Activated T-cell treated with anti-CD3 and anti-CD28 coated beads, Interleukin-2, amount 50 U/mL, for 24 hours (primary cell): ENCODE measurements around the gene ZNF691.
"Not testable (repeated sequence)": the region's sequence is repeated elsewhere in the genome, so short reads cannot be mapped to it uniquely, and the experiment has no call there.

ENCODE experiments used
- DNase-seq: peaks from one replicate; pipeline ENCODE4 v3.0.0-alpha.2; 2020
- H3K27ac Mint-ChIP-seq: 2 replicates; pipeline ENCODE4 v1.8.0; 2020; ENCODE audit warnings: mild to moderate bottlenecking, mixed read lengths
- H3K27me3 Mint-ChIP-seq: 2 replicates; pipeline ENCODE4 v1.8.0; 2020; ENCODE audit warnings: mixed read lengths
- H3K36me3 Mint-ChIP-seq: 2 replicates; pipeline ENCODE4 v1.8.0; 2020; ENCODE audit warnings: low read depth, mixed read lengths
- H3K4me1 Mint-ChIP-seq: 2 replicates; pipeline ENCODE4 v1.8.0; 2020; ENCODE audit warnings: low read depth, mixed read lengths
- H3K4me3 Mint-ChIP-seq: 2 replicates; pipeline ENCODE4 v1.8.0; 2020; ENCODE audit warnings: mild to moderate bottlenecking, moderate library complexity, mixed read lengths
- H3K9me3 Mint-ChIP-seq: 2 replicates; pipeline ENCODE4 v1.8.0; 2020; ENCODE audit warnings: mixed read lengths

ZNF691 gene

GRCh38 chr1:42845193-42845592, 1.2 kb upstream of the ZNF691 start:
- Mint-ChIP-seq H3K27ac (no peak overlapping the region), H3K27me3 (no peaks in the 10 kb centered on the region), H3K4me3 (no peak overlapping the region), H3K36me3 (peaks cover 55% of the 10 kb centered on the region), H3K9me3 (peaks cover 3% of the 10 kb centered on the region), H3K4me1 (peaks cover 44% of the 10 kb centered on the region)
- DNase-seq = no peak

DNA sequence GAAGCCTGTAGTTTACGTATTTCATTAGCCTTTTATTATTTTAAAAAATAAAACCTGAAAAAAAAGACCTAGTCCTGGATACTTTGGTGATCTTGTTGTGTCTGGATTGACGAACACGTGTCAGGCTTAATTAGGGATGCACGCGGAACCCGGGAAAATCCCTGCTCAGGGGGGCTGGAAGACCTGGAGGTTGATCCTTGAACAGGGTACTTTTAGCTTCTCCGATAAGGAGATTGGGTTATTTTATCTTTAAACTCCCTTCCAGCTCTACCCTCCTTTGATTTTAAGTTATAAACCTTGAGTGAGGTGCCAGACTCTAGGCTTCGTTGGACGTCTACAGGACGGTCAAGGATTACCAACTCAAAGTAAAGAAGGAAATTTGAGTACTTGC, 552 bp upstream of the ZNF691 start:
- peak overlapping the region; percentile 93 for H3K4me3 Mint-ChIP-seq
- no peak for DNase-seq
- H3K27me3 Mint-ChIP-seq = no peaks in the 10 kb centered on the region
- H3K4me1 Mint-ChIP-seq = peaks cover 44% of the 10 kb centered on the region
- peak overlapping the region; percentile 89 for H3K27ac Mint-ChIP-seq
- peaks cover 62% of the 10 kb centered on the region for H3K36me3 Mint-ChIP-seq
- H3K9me3 Mint-ChIP-seq = peaks cover 7% of the 10 kb centered on the region

- Mint-ChIP-seq H3K36me3 (peaks cover 70% of the 10 kb centered on the region), H3K27me3 (no peaks in the 10 kb centered on the region), H3K4me1 (peaks cover 44% of the 10 kb centered on the region), H3K4me3 (peak overlapping the region; percentile 93), H3K27ac (peak overlapping the region; percentile 89), H3K9me3 (peaks cover 14% of the 10 kb centered on the region)
- no peak for DNase-seq
Observed at GRCh38 chr1:42847111-42847595, 740 bp downstream of the ZNF691 start.

DNA sequence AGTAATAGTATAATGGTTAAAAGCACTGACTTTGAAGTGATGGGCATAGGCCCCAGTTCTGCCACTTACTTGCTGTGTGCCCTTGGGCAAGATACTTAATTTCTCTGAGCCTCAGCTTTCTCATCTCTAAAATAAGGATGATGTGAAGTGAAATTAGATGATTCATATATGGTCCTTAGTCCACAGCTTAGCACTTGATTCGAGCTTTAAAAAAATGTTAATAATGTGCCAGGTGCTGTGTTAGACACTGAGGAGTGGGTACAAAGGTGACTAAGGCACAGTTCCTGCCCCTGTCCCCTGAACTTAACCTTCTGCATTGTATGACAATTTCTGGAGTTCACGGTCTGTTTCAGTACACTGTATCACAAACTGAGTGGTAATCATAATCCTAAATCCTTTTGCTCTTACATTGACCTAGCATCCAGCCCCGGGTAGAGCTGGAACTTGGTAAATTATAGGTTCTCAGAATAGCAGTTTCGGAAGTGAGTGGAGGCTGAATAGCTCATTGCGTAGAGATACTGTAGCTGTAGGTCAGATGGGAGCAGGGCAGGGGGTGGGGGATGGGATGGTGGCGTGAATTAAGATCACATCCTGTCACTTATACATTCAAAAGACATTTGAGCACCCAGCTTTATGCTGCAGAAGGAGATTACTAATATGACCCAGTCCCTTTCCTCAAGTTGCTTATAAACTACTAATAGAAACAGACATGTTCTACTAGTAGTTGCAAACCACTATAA, 1.5 kb downstream of the ZNF691 start:
- peaks cover 74% of the 10 kb centered on the region for H3K36me3 Mint-ChIP-seq
- DNase-seq = no peak

GRCh38 chr1:42848823-42849537, 2.6 kb downstream of the ZNF691 start:
- peaks cover 44% of the 10 kb centered on the region for H3K4me1 Mint-ChIP-seq
- H3K36me3 Mint-ChIP-seq = peaks cover 73% of the 10 kb centered on the region
- peaks cover 14% of the 10 kb centered on the region for H3K9me3 Mint-ChIP-seq
- DNase-seq = no peak
- H3K27ac Mint-ChIP-seq = peak overlapping the region; percentile 74
- H3K27me3 Mint-ChIP-seq = no peaks in the 10 kb centered on the region
- H3K4me3 Mint-ChIP-seq = no peak overlapping the region

More for the DNA sequence above, 1.5 kb downstream of the ZNF691 start:
- H3K4me3 Mint-ChIP-seq = peak overlapping the region; percentile 93
- peaks cover 44% of the 10 kb centered on the region for H3K4me1 Mint-ChIP-seq
- H3K27ac Mint-ChIP-seq = peak overlapping the region; percentile 89
- H3K27me3 Mint-ChIP-seq = no peaks in the 10 kb centered on the region
- H3K9me3 Mint-ChIP-seq = peaks cover 14% of the 10 kb centered on the region

DNA sequence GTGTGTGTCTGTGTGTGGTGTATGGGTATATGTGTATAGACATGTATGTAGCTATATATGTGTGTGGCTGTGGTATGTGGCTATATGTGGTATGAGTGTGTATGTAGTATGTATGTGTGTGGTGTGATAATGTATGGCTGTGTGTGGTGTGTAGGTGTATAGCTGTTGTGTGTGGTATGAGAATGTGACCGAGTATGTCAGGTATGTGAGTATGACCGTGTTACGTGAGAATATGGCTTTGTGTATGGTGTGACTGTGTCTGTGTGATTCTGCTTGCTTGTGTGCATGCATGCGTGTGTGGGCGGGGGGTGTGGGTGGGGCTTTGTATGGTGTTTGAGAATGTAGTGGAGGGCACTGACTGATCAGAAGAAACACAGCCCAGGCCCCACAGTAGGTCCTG, 3.5 kb downstream of the ZNF691 start:
- Mint-ChIP-seq H3K4me3 (no peak overlapping the region), H3K9me3 (peaks cover 14% of the 10 kb centered on the region), H3K4me1 (peaks cover 37% of the 10 kb centered on the region), H3K36me3 (peaks cover 73% of the 10 kb centered on the region), H3K27me3 (no peaks in the 10 kb centered on the region), H3K27ac (peak overlapping the region; percentile 5)
- no peak for DNase-seq

GRCh38 chr1:42851420-42851819, 5.0 kb downstream of the ZNF691 start:
- Mint-ChIP-seq H3K4me1 (peaks cover 31% of the 10 kb centered on the region), H3K27me3 (no peaks in the 10 kb centered on the region), H3K9me3 (peaks cover 14% of the 10 kb centered on the region), H3K36me3 (peaks cover 68% of the 10 kb centered on the region), H3K4me3 (no peak overlapping the region), H3K27ac (no peak overlapping the region)
- DNase-seq = no peak

DNA sequence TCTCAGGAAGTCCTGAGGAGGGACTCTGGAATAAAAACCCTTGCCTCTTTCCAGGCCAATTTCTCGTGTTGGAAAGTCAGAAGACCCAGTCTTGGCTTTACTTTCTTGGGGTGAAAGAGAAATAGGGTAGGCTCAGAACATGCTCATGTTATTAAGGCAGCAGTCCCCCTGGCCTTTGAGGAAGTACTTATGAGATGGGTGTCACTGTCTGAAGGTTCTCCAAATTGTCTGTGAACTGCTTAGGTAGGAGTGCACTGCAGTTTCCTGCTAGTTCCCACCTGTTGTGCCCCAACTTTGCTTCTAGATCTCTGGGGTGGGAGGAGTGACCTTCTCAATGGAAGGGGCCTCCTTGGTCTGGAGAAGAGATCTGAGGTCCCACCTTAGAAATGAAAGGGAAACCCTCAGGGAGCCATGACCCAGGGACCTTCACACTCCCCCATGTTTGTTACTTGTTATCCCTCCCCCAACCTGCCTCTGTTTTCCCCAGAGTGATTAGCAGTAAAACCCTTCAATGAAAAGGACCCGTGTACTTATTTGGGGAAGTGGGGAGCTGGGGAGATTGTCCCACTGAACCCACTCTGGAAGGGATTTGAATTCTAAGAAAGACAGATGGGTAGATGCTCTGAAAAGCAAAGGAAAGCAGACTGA, 5.7 kb downstream of the ZNF691 start:
- no peak for DNase-seq

DNA sequence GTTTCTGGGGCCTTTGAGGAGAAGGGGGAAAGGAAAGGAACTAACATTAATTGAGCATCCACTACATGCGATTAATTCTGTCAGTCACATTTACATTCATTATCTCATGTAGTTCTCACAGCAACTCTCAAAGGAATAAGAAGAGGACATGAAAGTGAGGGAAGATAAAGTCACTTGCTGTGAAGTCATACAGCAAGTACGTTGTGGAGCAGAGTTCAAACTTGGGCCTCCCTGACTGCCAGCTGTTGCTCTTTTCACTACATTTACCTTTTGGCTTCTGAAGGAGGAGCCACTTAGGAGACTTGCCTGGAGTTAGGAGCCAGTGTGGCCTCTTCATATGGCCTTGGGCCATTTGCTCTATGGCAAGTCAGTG, 6.2 kb downstream of the ZNF691 start:
- no peak overlapping the region for H3K27ac Mint-ChIP-seq
- H3K27me3 Mint-ChIP-seq = no peaks in the 10 kb centered on the region
- peaks cover 23% of the 10 kb centered on the region for H3K4me1 Mint-ChIP-seq
- DNase-seq = no peak
- peaks cover 14% of the 10 kb centered on the region for H3K9me3 Mint-ChIP-seq
- H3K4me3 Mint-ChIP-seq = no peak overlapping the region
- H3K36me3 Mint-ChIP-seq = peaks cover 57% of the 10 kb centered on the region

More for the DNA sequence above, 5.7 kb downstream of the ZNF691 start:
- Mint-ChIP-seq H3K36me3 (peaks cover 62% of the 10 kb centered on the region), H3K4me3 (no peak overlapping the region), H3K4me1 (peaks cover 28% of the 10 kb centered on the region), H3K27ac (no peak overlapping the region), H3K27me3 (no peaks in the 10 kb centered on the region), H3K9me3 (peaks cover 14% of the 10 kb centered on the region)

DNA sequence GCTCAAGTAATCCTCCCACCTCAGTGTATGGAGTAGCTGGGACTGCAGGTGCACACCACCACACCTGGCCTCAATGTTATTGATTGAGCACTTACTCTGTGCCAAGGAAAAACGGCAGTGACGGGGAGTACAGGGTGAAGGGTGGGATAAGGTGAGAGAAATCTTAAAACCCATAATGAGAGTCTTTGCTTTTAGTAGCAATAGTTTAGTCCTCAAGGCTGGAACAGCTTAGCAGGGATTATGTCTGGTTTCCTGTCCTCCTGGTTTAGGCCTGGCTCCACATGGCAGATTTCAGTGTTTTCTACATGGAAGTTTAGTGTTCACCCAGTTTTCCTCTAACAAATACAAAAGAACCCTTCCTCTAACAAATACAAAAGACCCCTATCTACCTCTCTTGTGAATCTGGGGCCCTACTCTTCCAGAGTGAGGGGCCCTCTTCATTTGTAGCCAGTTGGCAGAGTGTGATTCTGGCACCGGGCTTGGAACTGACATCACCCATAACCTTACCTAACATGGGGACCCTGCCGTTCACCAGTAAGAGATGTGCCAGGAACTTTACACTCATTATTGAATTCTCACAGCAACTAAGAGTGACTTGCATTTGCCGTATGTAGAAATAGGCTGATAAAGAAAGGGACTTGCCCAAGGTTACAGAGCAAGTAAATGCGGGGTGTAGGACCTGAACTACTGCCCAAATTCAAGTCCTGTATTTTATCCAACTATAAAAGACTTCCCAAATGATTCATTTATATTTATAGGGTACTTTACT, 6.9 kb downstream of the ZNF691 start:
- Mint-ChIP-seq H3K27me3 (no peaks in the 10 kb centered on the region), H3K27ac (no peak overlapping the region), H3K36me3 (peaks cover 51% of the 10 kb centered on the region), H3K4me1 (peaks cover 16% of the 10 kb centered on the region), H3K4me3 (no peak overlapping the region), H3K9me3 (peaks cover 14% of the 10 kb centered on the region)
- DNase-seq = no peak

- H3K36me3 Mint-ChIP-seq = peaks cover 19% of the 10 kb centered on the region
- H3K27ac Mint-ChIP-seq, H3K4me3 Mint-ChIP-seq, DNase-seq, H3K4me1 Mint-ChIP-seq: not testable (repeated sequence)
- H3K9me3 Mint-ChIP-seq = peaks cover 12% of the 10 kb centered on the region
- H3K27me3 Mint-ChIP-seq = peaks cover 24% of the 10 kb centered on the region
Observed at GRCh38 chr1:42856554-42856953, 10.1 kb downstream of the ZNF691 start.

DNA sequence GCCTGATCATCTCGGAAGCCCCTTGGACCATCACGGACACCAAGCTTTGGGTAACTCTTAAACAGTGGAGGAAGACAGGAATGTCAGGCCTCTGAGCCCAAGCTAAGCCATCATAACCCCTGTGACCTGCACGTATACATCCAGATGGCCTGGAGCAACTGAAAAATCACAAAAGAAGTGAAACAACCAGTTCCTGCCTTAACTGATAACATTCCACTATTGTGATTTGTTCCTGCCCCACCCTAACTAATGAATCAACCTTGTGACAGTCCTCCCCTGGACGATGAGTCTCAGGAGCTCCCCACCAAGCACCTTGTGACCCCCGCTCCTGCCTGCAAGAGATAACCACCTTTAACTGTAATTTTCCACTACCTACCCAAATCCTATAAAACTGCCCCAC, 13.0 kb downstream of the ZNF691 start:
- H3K27me3 Mint-ChIP-seq = peaks cover 32% of the 10 kb centered on the region
- DNase-seq, H3K36me3 Mint-ChIP-seq, H3K4me3 Mint-ChIP-seq, H3K4me1 Mint-ChIP-seq, H3K27ac Mint-ChIP-seq: not testable (repeated sequence)
- peaks cover 11% of the 10 kb centered on the region for H3K9me3 Mint-ChIP-seq

GRCh38 chr1:42860339-42861013, 14.1 kb downstream of the ZNF691 start:
- no peak overlapping the region for H3K4me3 Mint-ChIP-seq
- no peaks in the 10 kb centered on the region for H3K4me1 Mint-ChIP-seq
- peaks cover 32% of the 10 kb centered on the region for H3K27me3 Mint-ChIP-seq
- no peak for DNase-seq
- H3K9me3 Mint-ChIP-seq = peaks cover 11% of the 10 kb centered on the region
- no peaks in the 10 kb centered on the region for H3K36me3 Mint-ChIP-seq
- no peak overlapping the region for H3K27ac Mint-ChIP-seq

GRCh38 chr1:42861014-42861399, 14.6 kb downstream of the ZNF691 start:
- Mint-ChIP-seq H3K4me1 (no peaks in the 10 kb centered on the region), H3K27ac (no peak overlapping the region)

More at GRCh38 chr1:42861014-42861399, 14.6 kb downstream of the ZNF691 start:
- H3K27me3 Mint-ChIP-seq = peaks cover 32% of the 10 kb centered on the region
- no peak overlapping the region for H3K4me3 Mint-ChIP-seq
- no peaks in the 10 kb centered on the region for H3K36me3 Mint-ChIP-seq
- H3K9me3 Mint-ChIP-seq = peaks cover 11% of the 10 kb centered on the region
- DNase-seq = no peak
